Measurements from ENCODE around the gene NRXN2.
"Not testable (repeated sequence)": the region's sequence is repeated elsewhere in the genome, so short reads cannot be mapped to it uniquely, and the experiment has no call there.

NRXN2 gene

DNA sequence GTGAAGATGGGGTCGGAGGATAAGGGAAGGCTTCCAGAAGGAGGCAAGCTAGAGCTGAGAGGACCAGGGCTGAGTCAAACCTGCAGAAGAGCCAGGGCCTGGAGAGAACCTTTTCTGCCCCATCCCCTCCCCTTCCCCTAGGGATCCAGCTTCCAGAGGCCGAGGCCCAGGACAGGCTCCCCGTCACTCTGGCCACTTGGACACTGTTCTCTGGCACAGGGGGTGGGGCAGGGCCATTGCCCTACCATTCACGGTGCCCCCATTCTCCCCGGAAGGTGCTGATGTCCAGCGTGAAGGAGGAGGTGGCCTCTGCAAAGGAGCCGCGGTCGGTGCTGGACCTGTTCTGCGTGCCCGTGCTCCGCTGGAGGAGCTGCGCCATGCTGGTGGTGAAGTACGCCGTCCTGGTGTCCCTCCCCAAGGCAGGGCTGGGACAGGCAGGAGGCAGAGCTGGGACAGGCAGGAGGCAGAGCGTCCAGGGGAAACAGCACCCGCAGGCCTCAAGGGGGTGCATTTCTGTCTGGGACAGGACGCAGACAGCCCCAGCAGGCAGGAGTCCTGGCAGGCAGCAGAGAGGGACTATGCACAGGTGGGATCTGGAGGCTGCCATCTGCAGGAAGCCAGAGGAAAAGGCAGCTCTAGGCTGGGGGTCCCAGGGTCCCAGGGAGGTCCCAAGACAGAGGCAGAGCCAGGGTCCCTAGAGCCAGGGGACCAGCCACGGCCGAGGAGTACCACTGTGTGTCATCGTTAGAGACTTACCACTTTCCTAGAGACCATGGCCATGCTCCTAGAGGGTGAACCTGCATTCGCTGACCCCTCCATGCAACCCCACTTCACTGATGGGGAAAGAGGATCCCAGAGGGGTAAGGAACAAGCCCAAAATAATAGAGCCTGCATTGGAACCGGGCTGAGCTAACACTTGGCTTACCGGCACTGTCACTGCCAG lies 157.8 kb downstream of the NRXN2 start:
- no peak for DNase-seq (ENCODE audit: low read depth in 2 of 2)

GRCh38 chr11:64564419-64564818 lies 158.6 kb downstream of the NRXN2 start:
- no peak for DNase-seq (ENCODE audit: low read depth in 2 of 2)

DNA sequence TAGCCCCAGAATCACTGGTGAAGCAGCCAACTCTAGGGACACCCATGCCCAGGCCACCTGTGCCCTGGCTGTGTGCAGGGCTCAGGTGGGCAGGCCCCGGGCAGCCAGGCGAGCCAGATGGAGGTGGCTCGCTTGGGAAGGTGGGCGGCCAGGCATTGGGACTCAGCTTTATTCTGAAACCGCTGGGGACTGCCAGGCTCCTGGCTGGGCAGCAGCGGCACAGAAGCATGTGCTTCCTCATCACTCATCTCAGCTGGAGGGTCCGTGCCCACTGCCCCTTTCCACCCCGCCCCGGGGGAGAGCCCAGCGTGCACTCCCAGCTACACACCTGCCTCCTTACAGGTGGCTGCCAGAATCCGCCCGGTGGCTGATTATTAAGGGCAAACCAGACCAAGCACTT lies 159.0 kb downstream of the NRXN2 start:
- no peak for DNase-seq (ENCODE audit: low read depth in 2 of 2)

GRCh38 chr11:64562723-64563351 lies 160.2 kb downstream of the NRXN2 start:
- no peak for DNase-seq (ENCODE audit: low read depth in 2 of 2)

DNA sequence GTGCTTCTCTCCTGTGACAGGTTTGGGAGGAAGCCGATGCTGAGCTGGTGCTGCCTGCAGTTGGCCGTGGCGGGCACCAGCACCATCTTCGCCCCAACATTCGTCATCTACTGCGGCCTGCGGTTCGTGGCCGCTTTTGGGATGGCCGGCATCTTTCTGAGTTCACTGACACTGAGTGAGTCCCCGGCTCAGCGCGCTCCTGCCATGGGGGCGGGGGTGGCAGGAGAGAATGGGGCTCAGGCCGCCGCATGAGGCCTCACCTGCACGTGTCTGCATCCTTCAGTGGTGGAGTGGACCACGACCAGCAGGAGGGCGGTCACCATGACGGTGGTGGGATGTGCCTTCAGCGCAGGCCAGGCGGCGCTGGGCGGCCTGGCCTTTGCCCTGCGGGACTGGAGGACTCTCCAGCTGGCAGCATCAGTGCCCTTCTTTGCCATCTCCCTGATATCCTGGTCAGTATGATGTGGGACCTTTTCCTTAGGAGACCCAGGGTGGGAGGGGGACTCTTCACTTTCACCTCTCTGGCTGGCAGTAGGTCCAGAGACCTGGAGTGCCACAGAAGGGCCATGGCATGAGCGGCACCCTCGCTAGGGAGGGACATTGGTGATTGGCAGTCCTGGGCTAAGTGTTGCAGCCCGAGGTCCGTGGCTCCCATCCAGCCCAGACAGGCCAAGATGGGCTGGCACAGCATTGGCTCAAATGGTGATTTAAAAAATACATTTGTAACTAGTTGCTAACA lies 160.8 kb downstream of the NRXN2 start:
- DNase-seq (ENCODE audit: low read depth in 2 of 2), result no peak

DNA sequence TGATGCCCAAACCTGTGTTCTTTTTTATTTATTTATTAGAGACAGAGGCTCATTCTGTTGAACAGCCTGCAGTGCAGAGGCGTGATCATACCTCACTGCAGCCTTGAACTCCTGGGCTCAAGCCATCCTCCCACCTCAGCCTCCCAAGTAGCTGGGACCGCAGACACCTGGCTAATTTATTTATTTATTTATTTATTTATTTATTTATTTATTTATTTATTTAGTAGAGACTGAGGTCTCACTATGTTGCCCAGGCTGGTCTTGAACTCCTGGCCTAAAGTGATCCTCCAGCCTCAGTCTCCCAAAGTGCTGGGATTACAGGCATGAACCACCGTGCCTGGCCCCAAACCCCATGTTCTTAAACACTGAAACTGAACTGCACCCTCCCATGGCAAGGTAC lies 161.6 kb downstream of the NRXN2 start:
- not testable (repeated sequence) for DNase-seq (ENCODE audit: low read depth in 2 of 2)

- DNase-seq (ENCODE audit: low read depth in 2 of 2), result no peak
Measured at GRCh38 chr11:64560941-64561340, 162.1 kb downstream of the NRXN2 start.

GRCh38 chr11:64560139-64560771 lies 162.7 kb downstream of the NRXN2 start:
- DNase-seq (ENCODE audit: low read depth in 2 of 2), result no peak

- no peak for DNase-seq (ENCODE audit: low read depth in 2 of 2)
Measured at GRCh38 chr11:64559351-64560138, 163.5 kb downstream of the NRXN2 start.

DNA sequence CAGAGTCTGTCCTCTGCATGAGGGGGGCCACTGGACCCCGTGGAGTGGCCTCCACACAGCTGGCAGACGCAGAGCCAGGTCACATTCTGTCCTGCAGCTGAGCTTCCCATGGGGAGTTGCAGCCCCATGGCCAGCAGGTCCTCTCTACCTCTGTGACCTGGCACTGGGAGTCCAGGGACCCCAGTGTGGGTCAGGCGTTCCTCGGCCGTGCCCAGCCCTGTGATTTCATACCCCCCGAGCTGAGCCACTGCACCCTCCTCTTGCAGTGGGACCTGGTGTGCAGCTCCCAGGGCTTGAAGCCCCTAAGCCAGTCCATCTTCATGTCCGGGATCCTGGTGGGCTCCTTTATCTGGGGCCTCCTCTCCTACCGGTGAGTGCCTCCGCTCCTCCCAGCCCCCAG lies 164.1 kb downstream of the NRXN2 start:
- DNase-seq (ENCODE audit: low read depth in 2 of 2), result no peak

DNA sequence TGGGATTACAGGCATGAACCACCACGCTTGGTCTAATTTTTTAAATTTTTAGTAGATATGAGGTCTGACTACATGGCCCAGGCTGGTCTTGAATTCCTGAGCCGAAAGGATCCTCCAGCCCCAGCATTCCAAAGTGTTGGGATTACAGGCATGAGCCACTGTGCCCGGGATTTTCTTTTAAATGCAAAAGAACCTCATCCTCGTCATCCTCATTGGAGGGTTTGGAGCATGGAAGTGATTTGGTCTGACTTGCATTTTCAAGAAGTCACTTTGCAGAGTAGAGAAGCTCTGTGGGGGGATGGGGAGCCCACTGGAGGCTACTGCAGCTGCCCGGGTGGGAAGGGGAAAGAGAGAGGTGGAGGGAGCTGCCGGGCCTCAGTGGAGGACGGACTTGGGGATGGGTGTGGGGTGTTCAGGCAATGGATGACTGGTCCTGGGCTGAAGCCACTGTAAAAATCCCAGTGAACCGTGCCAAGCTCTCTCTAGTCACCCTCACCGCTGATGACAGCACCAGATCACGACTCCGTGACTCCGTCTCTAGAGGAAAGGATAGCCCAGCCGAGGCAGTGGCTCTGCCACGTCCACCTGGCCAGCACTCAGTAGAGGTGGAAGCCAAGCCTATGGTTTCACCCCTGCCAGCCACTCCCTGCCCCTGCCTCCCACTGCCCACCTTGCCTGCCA lies 164.8 kb downstream of the NRXN2 start:
- no peak for DNase-seq (ENCODE audit: low read depth in 2 of 2)

GRCh38 chr11:64556721-64557250 lies 166.2 kb downstream of the NRXN2 start:
- DNase-seq (ENCODE audit: low read depth in 2 of 2), result no peak
